ENCODE measurements around the gene SHISA6.

Gene SHISA6

GRCh38 chr17:11601661-11602060 is 360.6 kb downstream of the SHISA6 start:
- DNase-seq, result no peak

- no peak for DNase-seq
Observed at GRCh38 chr17:11608396-11608795, 367.4 kb downstream of the SHISA6 start.

GRCh38 chr17:11610999-11611566 is 370.1 kb downstream of the SHISA6 start:
- no peak for DNase-seq

- no peak for DNase-seq
Observed at GRCh38 chr17:11612956-11613355, 371.9 kb downstream of the SHISA6 start.
